Natural killer cell (primary cell): ENCODE data around the gene EPB41L4A. TPM values are rescaled to one million over a fixed set of nuclear protein-coding genes. Genes with fewer than 3 reads are reported as not detected.

Experiments used
- ATAC-seq, 3 donors: fragments of 150-1000 bp in 2 of 3; fragments of 200-7000 bp in 1 of 3; cut with Tn5 transposase; 1 replicate in 1 of 3; 2 replicates in 2 of 3; pipeline ENCODE4 v1.10.0; 2021; ENCODE audit warnings: mild to moderate bottlenecking in 2 of 3, moderate library complexity in 2 of 3
- DNase-seq, 2 donors: peaks; one replicate each; pipeline versions ENCODE4 v3.0.0 to v3.0.0-alpha.2; 2013 to 2021; ENCODE audit warnings: mixed read lengths in 1 of 2
- H3K27ac ChIP-seq: one replicate; pipeline ENCODE4 v1.5.1; 2013; ENCODE audit warnings: mild to moderate bottlenecking, low read length
- H3K27me3 ChIP-seq: one replicate; pipeline ENCODE4 v1.6.1; 2013; ENCODE audit warnings: low read length; ENCODE audit not compliant: control insufficient read depth, insufficient read depth
- H3K36me3 ChIP-seq: one replicate; pipeline ENCODE4 v1.6.1; 2013; ENCODE audit warnings: low read length; ENCODE audit not compliant: control insufficient read depth, insufficient read depth
- H3K4me1 ChIP-seq: one replicate; pipeline ENCODE4 v1.6.1; 2013; ENCODE audit warnings: low read length; ENCODE audit not compliant: control insufficient read depth, insufficient read depth
- H3K4me3 ChIP-seq: one replicate; pipeline ENCODE4 v1.5.1; 2013; ENCODE audit warnings: low read length
- H3K9me3 ChIP-seq: one replicate; pipeline ENCODE4 v1.6.1; 2013; ENCODE audit warnings: low read length; ENCODE audit not compliant: control insufficient read depth, insufficient read depth
- H3K27ac Mint-ChIP-seq, 2 donors: one replicate each; pipeline ENCODE4 v1.8.0; 2022; ENCODE audit warnings: mild to moderate bottlenecking in 2 of 2, mixed read lengths in 2 of 2, moderate library complexity in 1 of 2
- H3K27me3 Mint-ChIP-seq, 2 donors: one replicate each; pipeline ENCODE4 v1.8.0; 2022; ENCODE audit warnings: low read depth in 2 of 2, mixed read lengths in 2 of 2
- H3K36me3 Mint-ChIP-seq: one replicate; pipeline ENCODE4 v1.8.0; 2022; ENCODE audit warnings: mixed read lengths
- H3K4me1 Mint-ChIP-seq, 2 donors: one replicate each; pipeline ENCODE4 v1.8.0; 2022; ENCODE audit warnings: mixed read lengths in 2 of 2
- H3K4me3 Mint-ChIP-seq: one replicate; pipeline ENCODE4 v1.8.0; 2022; ENCODE audit warnings: mild to moderate bottlenecking, moderate library complexity, mixed read lengths
- H3K9me3 Mint-ChIP-seq, 2 donors: one replicate each; pipeline ENCODE4 v1.8.0; 2022; ENCODE audit warnings: mixed read lengths in 2 of 2
- WGBS: methylation state at CpG from one replicate; pipeline ENCODE4 v1.1.7; 2013; ENCODE audit warnings: missing lambda C conversion rate; ENCODE audit not compliant: insufficient coverage; 5-methylcytosine and 5-hydroxymethylcytosine counted together
- intact Hi-C: fragments of 100-400 bp; cut with micrococcal nuclease; formaldehyde crosslinking; loops from one replicate; pipeline ENCODE4 v1.14.2; 2022
- total RNA-seq, 4 donors: library from RNA; stranded (reverse); fragments of 120-200 nt in 1 of 4; gene quantifications; one replicate each; pipeline versions ENCODE4 v1.2.3 to v1.2.4, GENCODE V29; 2013 to 2022
- TF ChIP-seq, protein P1 (sequence below): fragments of 200-600 bp; IDR thresholded peaks from one replicate; pipeline ENCODE4 v1.8.0; 2022; ENCODE audit warnings: antibody characterized with exemption

The EPB41L4A gene
- total RNA-seq, 3 donors from 2014 or later (not counting 1 experiment from before 2014, with no cell fraction given): 21.9 to 30.4 (median 22.1) TPM

DNA sequence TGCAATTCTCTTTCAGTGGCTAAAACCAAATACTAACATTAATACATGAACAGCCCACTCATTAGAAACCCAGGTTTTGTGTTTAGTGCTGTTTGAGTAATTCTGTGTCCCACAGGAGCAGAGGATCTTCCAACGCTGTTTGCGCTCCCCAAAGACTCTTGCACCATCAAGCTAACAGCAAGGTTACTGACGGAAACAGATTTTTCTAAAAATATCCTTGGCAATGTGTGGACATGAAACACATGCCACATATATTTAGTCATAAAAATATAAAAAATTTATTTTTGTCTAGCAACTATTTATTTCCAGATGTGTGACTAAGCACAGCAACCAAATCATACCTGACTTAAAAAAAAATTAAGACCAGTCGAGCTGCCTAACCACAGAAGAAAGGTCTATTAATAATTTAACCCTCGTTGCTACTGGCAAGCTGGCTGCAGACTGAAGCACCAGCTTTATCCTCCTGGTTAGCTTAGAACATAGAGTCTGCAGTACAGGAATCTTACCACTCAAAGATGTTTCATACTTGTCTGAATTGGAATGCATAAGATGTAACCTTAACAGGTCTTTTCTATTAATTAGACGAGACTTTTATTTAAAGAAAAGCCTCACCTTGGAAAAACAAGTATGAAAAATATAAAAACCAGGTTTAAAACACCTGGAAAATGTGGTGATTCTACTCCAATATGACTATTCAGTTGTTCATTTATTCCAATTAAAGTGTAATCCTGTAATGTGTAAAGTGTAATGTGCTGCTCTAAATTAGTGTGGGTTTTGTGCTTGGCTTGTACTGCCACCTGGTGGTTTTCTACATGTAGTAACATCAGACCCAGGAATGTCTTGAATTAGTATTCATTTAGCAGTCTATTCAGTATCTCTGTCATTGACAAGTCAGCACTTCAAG, 272.5 kb downstream of the EPB41L4A start:
- no peaks in the 10 kb centered on the region for H3K9me3 Mint-ChIP-seq
- peaks cover 3 to 18% of the 10 kb centered on the region in 2 donors for H3K27me3 Mint-ChIP-seq
- DNase-seq: peak in 1 of 2 donors; percentile 83
- intact Hi-C loops: loop anchor here (1.0 to 2.0 kb wide), 4 partner anchors 596 to 1390 kb away; no protein-coding TSS in a partner anchor
- TF ChIP-seq, protein P1, sequence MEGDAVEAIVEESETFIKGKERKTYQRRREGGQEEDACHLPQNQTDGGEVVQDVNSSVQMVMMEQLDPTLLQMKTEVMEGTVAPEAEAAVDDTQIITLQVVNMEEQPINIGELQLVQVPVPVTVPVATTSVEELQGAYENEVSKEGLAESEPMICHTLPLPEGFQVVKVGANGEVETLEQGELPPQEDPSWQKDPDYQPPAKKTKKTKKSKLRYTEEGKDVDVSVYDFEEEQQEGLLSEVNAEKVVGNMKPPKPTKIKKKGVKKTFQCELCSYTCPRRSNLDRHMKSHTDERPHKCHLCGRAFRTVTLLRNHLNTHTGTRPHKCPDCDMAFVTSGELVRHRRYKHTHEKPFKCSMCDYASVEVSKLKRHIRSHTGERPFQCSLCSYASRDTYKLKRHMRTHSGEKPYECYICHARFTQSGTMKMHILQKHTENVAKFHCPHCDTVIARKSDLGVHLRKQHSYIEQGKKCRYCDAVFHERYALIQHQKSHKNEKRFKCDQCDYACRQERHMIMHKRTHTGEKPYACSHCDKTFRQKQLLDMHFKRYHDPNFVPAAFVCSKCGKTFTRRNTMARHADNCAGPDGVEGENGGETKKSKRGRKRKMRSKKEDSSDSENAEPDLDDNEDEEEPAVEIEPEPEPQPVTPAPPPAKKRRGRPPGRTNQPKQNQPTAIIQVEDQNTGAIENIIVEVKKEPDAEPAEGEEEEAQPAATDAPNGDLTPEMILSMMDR: peak; percentile 80
- no peak overlapping the region for H3K27ac Mint-ChIP-seq
- WGBS: 52% methylated on average over 4 of the region's 6 CpGs
- H3K27ac ChIP-seq: no peak overlapping the region
- no peak overlapping the region for H3K4me3 Mint-ChIP-seq
- no peaks in the 10 kb centered on the region for H3K36me3 ChIP-seq
- ATAC-seq: peak; percentile 86 to 99 (median 98)
- H3K4me1 Mint-ChIP-seq: no peaks in the 10 kb centered on the region
- no peaks in the 10 kb centered on the region for H3K9me3 ChIP-seq
- no peaks in the 10 kb centered on the region for H3K27me3 ChIP-seq
- no peak overlapping the region for H3K4me3 ChIP-seq
- no peaks in the 10 kb centered on the region for H3K36me3 Mint-ChIP-seq
- no peaks in the 10 kb centered on the region for H3K4me1 ChIP-seq

DNA sequence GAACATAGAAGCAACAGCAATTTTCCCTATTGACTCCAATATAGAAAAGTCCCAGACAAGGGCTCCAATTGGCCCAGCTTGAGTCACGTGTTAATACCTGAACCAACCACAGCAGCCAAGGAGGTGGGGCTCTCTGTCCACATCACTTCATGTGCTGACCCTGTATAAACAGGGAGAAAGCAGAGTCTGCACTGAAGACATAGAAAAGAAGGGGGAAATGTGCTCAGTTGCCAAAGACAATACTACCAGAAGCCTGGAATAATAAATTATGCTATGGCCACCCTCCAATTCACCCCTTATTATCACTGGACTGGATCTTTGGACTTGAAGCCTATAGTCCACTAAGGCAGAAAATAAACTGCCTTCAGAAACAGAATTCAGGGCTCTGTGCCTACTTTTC, 275.4 kb downstream of the EPB41L4A start:
- TF ChIP-seq, protein P1: no peak
- H3K36me3 ChIP-seq: no peaks in the 10 kb centered on the region
- no peak overlapping the region for H3K27ac Mint-ChIP-seq
- H3K4me1 ChIP-seq: no peaks in the 10 kb centered on the region
- no peak overlapping the region for H3K4me3 Mint-ChIP-seq
- no peaks in the 10 kb centered on the region for H3K9me3 ChIP-seq
- no peak for ATAC-seq
- H3K27me3 Mint-ChIP-seq: peaks cover 7 to 14% of the 10 kb centered on the region in 2 donors
- DNase-seq: no peak
- no peaks in the 10 kb centered on the region for H3K27me3 ChIP-seq
- intact Hi-C loops: no loop called here
- no peaks in the 10 kb centered on the region for H3K4me1 Mint-ChIP-seq
- no peaks in the 10 kb centered on the region for H3K36me3 Mint-ChIP-seq
- no peaks in the 10 kb centered on the region for H3K9me3 Mint-ChIP-seq
- 88% methylated on average over 1 of the region's 1 CpG for WGBS
- H3K4me3 ChIP-seq: no peak overlapping the region
- H3K27ac ChIP-seq: no peak overlapping the region

DNA sequence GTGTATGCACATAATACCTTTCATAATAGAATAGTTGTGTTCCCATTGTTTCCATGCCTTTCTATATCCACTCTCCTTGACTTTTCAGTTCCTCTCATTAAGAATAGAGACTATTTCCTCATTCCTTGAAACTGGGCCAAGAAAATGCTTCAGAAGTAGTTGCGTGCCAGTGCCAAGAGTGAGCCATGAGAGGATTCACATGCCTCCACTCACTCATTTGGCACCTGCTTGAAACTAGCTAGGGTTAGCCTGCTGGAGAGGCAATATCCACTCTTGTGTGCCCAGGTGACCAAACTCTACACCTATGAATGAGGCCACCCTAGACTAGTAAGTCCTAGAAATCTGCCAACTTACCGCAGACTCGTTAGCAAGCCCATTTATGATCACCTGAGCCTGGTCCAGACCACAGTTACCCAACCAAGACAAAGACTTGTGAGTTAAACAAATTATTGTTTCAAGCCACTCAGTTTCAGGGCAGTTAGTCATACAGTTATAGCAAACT, 276.3 kb downstream of the EPB41L4A start:
- Histone ChIP-seq H3K4me1 (no peaks in the 10 kb centered on the region), H3K36me3 (no peaks in the 10 kb centered on the region), H3K27ac (no peak overlapping the region), H3K4me3 (no peak overlapping the region), H3K27me3 (no peaks in the 10 kb centered on the region), H3K9me3 (no peaks in the 10 kb centered on the region)
- ATAC-seq (no peak), DNase-seq (no peak)
- no peak overlapping the region for H3K27ac Mint-ChIP-seq
- H3K27me3 Mint-ChIP-seq: peaks cover 7 to 14% of the 10 kb centered on the region in 2 donors
- H3K36me3 Mint-ChIP-seq: no peaks in the 10 kb centered on the region
- H3K4me1 Mint-ChIP-seq: no peaks in the 10 kb centered on the region
- intact Hi-C loops: no loop called here
- WGBS: 94% methylated on average over 3 of the region's 3 CpGs
- H3K9me3 Mint-ChIP-seq: no peaks in the 10 kb centered on the region
- no peak overlapping the region for H3K4me3 Mint-ChIP-seq
- TF ChIP-seq, protein P1: no peak
